Breast epithelium (tissue), 3 donors: ENCODE results near the gene SPEN.

Experiments
- POLR2A ChIP-seq: fragments of 450-650 bp; IDR thresholded peaks from one replicate; pipeline ENCODE4 v1.6.1; 2016; ENCODE audit warnings: antibody characterized with exemption, mild to moderate bottlenecking, moderate library complexity
- POLR2AphosphoS5 ChIP-seq, 3 donors: sonication (generic); formaldehyde crosslinking; IDR thresholded peaks; one replicate each; pipeline ENCODE4 v1.6.1; 2017; ENCODE audit warnings: antibody characterized with exemption in 3 of 3
- TF ChIP-seq, protein P1 (sequence below), 3 donors: fragments of 450-650 bp; IDR thresholded peaks; one replicate each; pipeline ENCODE4 v1.5.1; 2016 to 2017; ENCODE audit warnings: antibody characterized with exemption in 3 of 3, mild to moderate bottlenecking in 3 of 3, moderate library complexity in 3 of 3

DNA sequence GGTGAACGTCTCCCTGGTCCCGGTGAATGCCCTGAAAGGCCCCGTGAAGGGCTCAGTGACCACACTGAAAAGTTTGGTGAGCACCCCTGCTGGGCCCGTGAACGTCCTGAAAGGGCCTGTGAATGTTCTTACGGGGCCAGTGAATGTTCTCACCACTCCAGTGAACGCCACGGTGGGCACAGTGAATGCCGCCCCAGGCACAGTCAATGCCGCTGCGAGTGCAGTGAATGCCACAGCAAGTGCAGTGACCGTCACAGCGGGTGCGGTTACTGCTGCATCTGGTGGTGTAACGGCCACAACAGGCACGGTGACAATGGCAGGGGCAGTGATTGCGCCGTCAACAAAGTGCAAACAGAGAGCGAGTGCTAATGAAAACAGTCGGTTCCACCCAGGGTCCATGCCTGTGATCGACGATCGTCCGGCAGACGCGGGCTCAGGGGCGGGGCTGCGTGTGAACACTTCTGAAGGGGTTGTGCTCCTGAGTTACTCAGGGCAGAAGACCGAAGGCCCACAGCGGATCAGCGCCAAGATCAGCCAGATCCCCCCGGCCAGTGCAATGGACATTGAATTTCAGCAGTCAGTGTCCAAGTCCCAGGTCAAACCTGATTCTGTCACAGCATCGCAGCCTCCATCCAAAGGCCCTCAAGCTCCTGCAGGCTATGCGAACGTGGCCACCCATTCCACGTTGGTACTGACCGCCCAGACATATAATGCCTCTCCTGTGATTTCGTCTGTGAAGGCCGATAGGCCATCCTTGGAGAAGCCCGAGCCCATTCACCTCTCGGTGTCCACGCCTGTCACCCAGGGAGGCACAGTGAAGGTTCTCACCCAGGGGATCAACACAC is 86.9 kb downstream of the SPEN start:
- TF ChIP-seq, protein P1, sequence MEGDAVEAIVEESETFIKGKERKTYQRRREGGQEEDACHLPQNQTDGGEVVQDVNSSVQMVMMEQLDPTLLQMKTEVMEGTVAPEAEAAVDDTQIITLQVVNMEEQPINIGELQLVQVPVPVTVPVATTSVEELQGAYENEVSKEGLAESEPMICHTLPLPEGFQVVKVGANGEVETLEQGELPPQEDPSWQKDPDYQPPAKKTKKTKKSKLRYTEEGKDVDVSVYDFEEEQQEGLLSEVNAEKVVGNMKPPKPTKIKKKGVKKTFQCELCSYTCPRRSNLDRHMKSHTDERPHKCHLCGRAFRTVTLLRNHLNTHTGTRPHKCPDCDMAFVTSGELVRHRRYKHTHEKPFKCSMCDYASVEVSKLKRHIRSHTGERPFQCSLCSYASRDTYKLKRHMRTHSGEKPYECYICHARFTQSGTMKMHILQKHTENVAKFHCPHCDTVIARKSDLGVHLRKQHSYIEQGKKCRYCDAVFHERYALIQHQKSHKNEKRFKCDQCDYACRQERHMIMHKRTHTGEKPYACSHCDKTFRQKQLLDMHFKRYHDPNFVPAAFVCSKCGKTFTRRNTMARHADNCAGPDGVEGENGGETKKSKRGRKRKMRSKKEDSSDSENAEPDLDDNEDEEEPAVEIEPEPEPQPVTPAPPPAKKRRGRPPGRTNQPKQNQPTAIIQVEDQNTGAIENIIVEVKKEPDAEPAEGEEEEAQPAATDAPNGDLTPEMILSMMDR (IDR thresholded peaks at IDR 0.05) = no peak
- no peak for TF ChIP-seq POLR2A
- no peak for TF ChIP-seq POLR2AphosphoS5 (IDR thresholded peaks at IDR 0.05)
